Activated naive CD8-positive, alpha-beta T cell treated with anti-CD3 and anti-CD28 coated beads for 36 hours (primary cell): ENCODE results near the gene UBE2U. TPM values are rescaled to one million over a fixed set of nuclear protein-coding genes. Genes with fewer than 3 reads are reported as not detected.

ENCODE experiments used
- DNase-seq: peaks from one replicate; pipeline ENCODE4 v3.0.0; 2021
- H3K27ac Mint-ChIP-seq: one replicate; pipeline ENCODE4 v1.8.0; 2022; ENCODE audit warnings: mild to moderate bottlenecking, moderate library complexity, mixed read lengths
- H3K27me3 Mint-ChIP-seq: one replicate; pipeline ENCODE4 v1.8.0; 2022; ENCODE audit warnings: mild to moderate bottlenecking, mixed read lengths
- H3K36me3 Mint-ChIP-seq: one replicate; pipeline ENCODE4 v1.8.0; 2021; ENCODE audit warnings: mild to moderate bottlenecking, mixed read lengths
- H3K4me1 Mint-ChIP-seq: one replicate; pipeline ENCODE4 v1.8.0; 2021; ENCODE audit warnings: mixed read lengths
- H3K4me3 Mint-ChIP-seq: one replicate; pipeline ENCODE4 v1.8.0; 2022; ENCODE audit warnings: mild to moderate bottlenecking, moderate library complexity, mixed read lengths
- H3K9me3 Mint-ChIP-seq: one replicate; pipeline ENCODE4 v1.8.0; 2022; ENCODE audit warnings: mixed read lengths
- total RNA-seq, 2 experiments: library from RNA; stranded (reverse); gene quantifications; one replicate each; pipeline ENCODE4 v1.2.3, GENCODE V29; 2021

The UBE2U gene
- total RNA-seq, 2 experiments from 2014 or later: not detected

GRCh38 chr1:64179588-64179987, 23.8 kb upstream of the UBE2U start:
- Mint-ChIP-seq H3K4me1 (peaks cover 8% of the 10 kb centered on the region), H3K4me3 (no peak overlapping the region), H3K27ac (no peak overlapping the region), H3K9me3 (no peaks in the 10 kb centered on the region), H3K36me3 (no peaks in the 10 kb centered on the region), H3K27me3 (peaks cover 11% of the 10 kb centered on the region)
- no peak for DNase-seq

GRCh38 chr1:64182207-64182606, 21.2 kb upstream of the UBE2U start:
- no peak overlapping the region for H3K27ac Mint-ChIP-seq
- H3K4me3 Mint-ChIP-seq: no peak overlapping the region
- H3K9me3 Mint-ChIP-seq: no peaks in the 10 kb centered on the region
- H3K27me3 Mint-ChIP-seq: peaks cover 7% of the 10 kb centered on the region
- H3K36me3 Mint-ChIP-seq: no peaks in the 10 kb centered on the region
- DNase-seq: no peak
- peaks cover 6% of the 10 kb centered on the region for H3K4me1 Mint-ChIP-seq

GRCh38 chr1:64183395-64184002, 19.9 kb upstream of the UBE2U start:
- H3K36me3 Mint-ChIP-seq: no peaks in the 10 kb centered on the region
- H3K27ac Mint-ChIP-seq: no peak overlapping the region
- no peak overlapping the region for H3K4me3 Mint-ChIP-seq
- H3K4me1 Mint-ChIP-seq: peaks cover 6% of the 10 kb centered on the region
- H3K27me3 Mint-ChIP-seq: peaks cover 4% of the 10 kb centered on the region
- DNase-seq: no peak
- H3K9me3 Mint-ChIP-seq: no peaks in the 10 kb centered on the region

- DNase-seq: no peak
- H3K27ac Mint-ChIP-seq: no peak overlapping the region
- no peaks in the 10 kb centered on the region for H3K36me3 Mint-ChIP-seq
- no peaks in the 10 kb centered on the region for H3K9me3 Mint-ChIP-seq
- no peak overlapping the region for H3K4me3 Mint-ChIP-seq
- peaks cover 4% of the 10 kb centered on the region for H3K27me3 Mint-ChIP-seq
- peaks cover 6% of the 10 kb centered on the region for H3K4me1 Mint-ChIP-seq
Observed at GRCh38 chr1:64184003-64184440, 19.4 kb upstream of the UBE2U start.

- no peak for DNase-seq
- peaks cover 4% of the 10 kb centered on the region for H3K27me3 Mint-ChIP-seq
Observed at GRCh38 chr1:64186138-64186897, 17.1 kb upstream of the UBE2U start.

GRCh38 chr1:64186898-64187280, 16.5 kb upstream of the UBE2U start:
- Mint-ChIP-seq H3K4me1 (peaks cover 6% of the 10 kb centered on the region), H3K9me3 (no peaks in the 10 kb centered on the region), H3K27ac (no peak overlapping the region), H3K4me3 (no peak overlapping the region), H3K27me3 (peaks cover 4% of the 10 kb centered on the region), H3K36me3 (no peaks in the 10 kb centered on the region)
- no peak for DNase-seq

More at GRCh38 chr1:64186138-64186897, 17.1 kb upstream of the UBE2U start:
- Mint-ChIP-seq H3K4me1 (peaks cover 6% of the 10 kb centered on the region), H3K27ac (no peak overlapping the region), H3K9me3 (no peaks in the 10 kb centered on the region), H3K36me3 (no peaks in the 10 kb centered on the region), H3K4me3 (no peak overlapping the region)

GRCh38 chr1:64187646-64188045, 15.8 kb upstream of the UBE2U start:
- Mint-ChIP-seq H3K27me3 (no peaks in the 10 kb centered on the region), H3K27ac (no peak overlapping the region), H3K4me1 (peaks cover 6% of the 10 kb centered on the region), H3K36me3 (no peaks in the 10 kb centered on the region), H3K4me3 (no peak overlapping the region), H3K9me3 (no peaks in the 10 kb centered on the region)
- no peak for DNase-seq

- Mint-ChIP-seq H3K27ac (no peak overlapping the region), H3K27me3 (no peaks in the 10 kb centered on the region), H3K4me3 (no peak overlapping the region), H3K36me3 (no peaks in the 10 kb centered on the region), H3K4me1 (peaks cover 1% of the 10 kb centered on the region), H3K9me3 (no peaks in the 10 kb centered on the region)
- no peak for DNase-seq
Observed at GRCh38 chr1:64192290-64192689, 11.1 kb upstream of the UBE2U start.

- H3K9me3 Mint-ChIP-seq: no peaks in the 10 kb centered on the region
- no peak overlapping the region for H3K27ac Mint-ChIP-seq
- no peak for DNase-seq
- H3K4me1 Mint-ChIP-seq: peaks cover 5% of the 10 kb centered on the region
- H3K36me3 Mint-ChIP-seq: no peaks in the 10 kb centered on the region
- H3K4me3 Mint-ChIP-seq: no peak overlapping the region
- H3K27me3 Mint-ChIP-seq: no peaks in the 10 kb centered on the region
Observed at GRCh38 chr1:64194168-64195080, 9.0 kb upstream of the UBE2U start.

- peaks cover 5% of the 10 kb centered on the region for H3K4me1 Mint-ChIP-seq
- H3K27me3 Mint-ChIP-seq: no peaks in the 10 kb centered on the region
- no peaks in the 10 kb centered on the region for H3K9me3 Mint-ChIP-seq
- no peak overlapping the region for H3K27ac Mint-ChIP-seq
- no peak for DNase-seq
- H3K4me3 Mint-ChIP-seq: no peak overlapping the region
- H3K36me3 Mint-ChIP-seq: no peaks in the 10 kb centered on the region
Observed at GRCh38 chr1:64195081-64195395, 8.4 kb upstream of the UBE2U start.

- Mint-ChIP-seq H3K4me1 (peaks cover 5% of the 10 kb centered on the region), H3K27ac (no peak overlapping the region), H3K27me3 (no peaks in the 10 kb centered on the region), H3K9me3 (no peaks in the 10 kb centered on the region), H3K36me3 (no peaks in the 10 kb centered on the region), H3K4me3 (no peak overlapping the region)
- no peak for DNase-seq
Observed at GRCh38 chr1:64196074-64196870, 7.2 kb upstream of the UBE2U start.

- H3K27ac Mint-ChIP-seq: no peak overlapping the region
Observed at GRCh38 chr1:64197076-64197475, 6.3 kb upstream of the UBE2U start.

GRCh38 chr1:64199154-64199553, 4.3 kb upstream of the UBE2U start:
- peaks cover 5% of the 10 kb centered on the region for H3K4me1 Mint-ChIP-seq
- no peak overlapping the region for H3K4me3 Mint-ChIP-seq

More at GRCh38 chr1:64197076-64197475, 6.3 kb upstream of the UBE2U start:
- H3K4me3 Mint-ChIP-seq: no peak overlapping the region
- H3K27me3 Mint-ChIP-seq: no peaks in the 10 kb centered on the region
- no peak for DNase-seq
- no peaks in the 10 kb centered on the region for H3K36me3 Mint-ChIP-seq
- H3K4me1 Mint-ChIP-seq: peaks cover 5% of the 10 kb centered on the region
- no peaks in the 10 kb centered on the region for H3K9me3 Mint-ChIP-seq

GRCh38 chr1:64200064-64200463, 3.4 kb upstream of the UBE2U start:
- Mint-ChIP-seq H3K4me1 (peaks cover 3% of the 10 kb centered on the region), H3K4me3 (no peak overlapping the region)

More at GRCh38 chr1:64199154-64199553, 4.3 kb upstream of the UBE2U start:
- Mint-ChIP-seq H3K9me3 (no peaks in the 10 kb centered on the region), H3K27ac (no peak overlapping the region), H3K27me3 (peaks cover 4% of the 10 kb centered on the region), H3K36me3 (no peaks in the 10 kb centered on the region)
- DNase-seq: no peak

More at GRCh38 chr1:64200064-64200463, 3.4 kb upstream of the UBE2U start:
- H3K27ac Mint-ChIP-seq: no peak overlapping the region
- DNase-seq: no peak
- H3K36me3 Mint-ChIP-seq: no peaks in the 10 kb centered on the region
- no peaks in the 10 kb centered on the region for H3K9me3 Mint-ChIP-seq
- peaks cover 4% of the 10 kb centered on the region for H3K27me3 Mint-ChIP-seq
